COLO668 (cell line): ENCODE data around the gene NINL.

Experiments used
- DNase-seq: peaks from one replicate; lab custom pipeline; 2025; ENCODE audit not compliant: unreplicated experiment; lab: John Stamatoyannopoulos, UW

The NINL gene

DNA sequence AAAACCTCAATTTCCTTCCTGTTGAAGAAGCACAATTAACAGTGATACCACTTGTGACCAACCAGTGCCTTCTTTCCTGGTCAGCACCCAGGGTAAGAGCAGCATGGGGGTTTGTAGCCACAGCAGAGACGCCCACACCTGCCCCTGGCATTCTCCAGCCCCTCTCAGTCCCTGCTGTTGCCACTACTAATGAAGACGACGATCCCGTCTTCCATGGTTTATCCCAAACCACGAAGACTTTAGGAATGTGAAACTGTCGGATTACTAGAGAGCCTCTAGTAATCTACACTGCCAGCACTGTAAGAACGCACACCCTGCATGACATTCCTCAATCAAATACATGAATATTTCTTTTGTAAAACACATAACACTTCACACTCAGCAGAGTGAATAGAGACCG, 117.9 kb downstream of the NINL start:
- no peak for DNase-seq

DNA sequence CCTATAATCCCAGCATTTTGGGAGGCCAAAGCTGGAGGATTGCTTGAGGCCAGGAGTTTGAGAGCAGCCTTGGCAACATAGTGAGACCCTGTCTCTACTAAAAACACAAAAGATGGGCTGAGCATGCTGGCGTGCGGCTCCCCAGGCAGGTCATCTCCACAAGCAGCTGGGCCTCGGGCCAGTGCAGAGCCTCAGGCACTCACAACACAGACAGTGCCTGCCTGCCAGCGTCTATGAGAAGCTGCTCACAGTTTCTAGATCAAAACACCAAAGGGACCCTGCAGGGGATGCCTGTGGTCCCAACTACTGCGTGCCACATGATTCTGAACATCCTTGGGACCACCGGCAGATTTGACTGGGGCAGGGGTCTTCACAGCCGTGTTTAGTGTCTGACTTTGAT, 118.5 kb downstream of the NINL start:
- no peak for DNase-seq

DNA sequence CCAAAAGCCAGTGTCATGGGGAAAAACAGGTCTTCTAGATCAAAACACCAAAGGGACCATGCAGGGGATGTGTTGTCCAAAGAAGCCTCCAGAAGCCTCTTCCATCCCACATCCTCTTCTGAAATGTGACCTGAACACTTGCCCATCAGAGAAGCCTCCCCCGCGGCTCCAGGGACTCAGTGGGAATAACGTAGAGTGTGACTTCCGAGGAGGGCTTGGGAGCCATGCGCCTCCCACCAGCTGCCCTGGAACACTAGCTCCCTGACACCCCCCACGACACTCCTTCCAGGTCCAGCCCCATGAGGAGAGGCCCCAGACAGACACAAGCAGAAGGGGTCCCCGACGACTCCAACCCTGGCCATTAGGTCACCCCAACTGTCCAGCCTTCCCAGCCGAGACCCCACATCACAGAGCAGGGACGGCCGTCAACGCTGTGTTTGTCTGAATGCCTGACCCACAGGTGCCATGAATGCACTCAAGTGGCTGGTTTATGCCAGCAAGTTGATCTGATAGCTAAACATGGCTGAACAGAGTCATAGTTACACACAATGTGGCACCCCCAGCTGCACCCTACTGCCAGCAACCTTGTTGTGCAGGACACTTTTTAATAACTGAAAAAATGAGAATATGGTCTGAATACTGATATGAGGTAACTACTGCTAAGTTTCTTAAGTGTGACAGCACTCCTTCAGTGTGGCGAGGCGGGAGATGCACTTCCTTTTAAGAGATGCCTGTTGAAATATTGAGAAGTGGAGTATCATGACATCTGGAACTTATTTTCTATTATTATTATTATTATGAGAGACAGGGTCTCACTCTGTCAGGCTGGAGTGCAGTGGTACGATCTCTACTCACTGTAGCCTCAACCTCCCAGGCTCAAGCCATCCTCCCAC, 119.8 kb downstream of the NINL start:
- no peak for DNase-seq

DNA sequence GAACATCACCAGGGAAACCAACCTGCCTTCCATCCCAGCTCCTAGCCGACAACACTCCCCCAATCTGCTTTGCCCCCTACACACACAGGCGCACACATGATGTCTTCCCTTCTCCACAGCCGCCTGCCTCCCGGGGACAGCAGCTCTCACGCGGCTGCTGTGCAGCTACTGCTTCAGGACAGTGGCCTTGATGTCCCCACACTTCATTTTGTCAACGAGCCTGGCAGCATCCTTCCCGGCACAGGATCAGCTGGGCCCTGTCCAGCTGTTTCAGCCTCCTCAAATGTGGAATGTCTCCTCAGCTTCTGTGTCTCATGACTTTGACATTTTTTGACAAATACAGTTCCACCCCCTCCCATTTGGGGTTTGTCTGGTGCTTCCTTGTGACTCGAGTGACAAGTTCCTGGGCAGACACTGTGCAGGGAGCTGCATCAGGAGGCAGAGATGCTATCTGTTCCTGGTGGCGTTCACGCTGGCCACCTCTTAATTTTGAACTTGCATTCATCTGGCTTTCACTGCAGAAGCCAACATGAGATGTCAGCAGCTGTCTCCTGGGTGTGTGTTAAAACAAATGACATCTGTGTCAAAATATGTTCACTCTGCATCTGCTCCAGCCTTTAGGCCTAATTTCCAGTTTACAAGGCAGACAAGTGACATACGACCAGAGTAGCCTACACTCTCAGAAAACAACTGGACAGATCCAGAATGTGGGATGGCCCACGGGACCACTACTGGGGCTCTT, 120.7 kb downstream of the NINL start:
- DNase-seq, result no peak

DNA sequence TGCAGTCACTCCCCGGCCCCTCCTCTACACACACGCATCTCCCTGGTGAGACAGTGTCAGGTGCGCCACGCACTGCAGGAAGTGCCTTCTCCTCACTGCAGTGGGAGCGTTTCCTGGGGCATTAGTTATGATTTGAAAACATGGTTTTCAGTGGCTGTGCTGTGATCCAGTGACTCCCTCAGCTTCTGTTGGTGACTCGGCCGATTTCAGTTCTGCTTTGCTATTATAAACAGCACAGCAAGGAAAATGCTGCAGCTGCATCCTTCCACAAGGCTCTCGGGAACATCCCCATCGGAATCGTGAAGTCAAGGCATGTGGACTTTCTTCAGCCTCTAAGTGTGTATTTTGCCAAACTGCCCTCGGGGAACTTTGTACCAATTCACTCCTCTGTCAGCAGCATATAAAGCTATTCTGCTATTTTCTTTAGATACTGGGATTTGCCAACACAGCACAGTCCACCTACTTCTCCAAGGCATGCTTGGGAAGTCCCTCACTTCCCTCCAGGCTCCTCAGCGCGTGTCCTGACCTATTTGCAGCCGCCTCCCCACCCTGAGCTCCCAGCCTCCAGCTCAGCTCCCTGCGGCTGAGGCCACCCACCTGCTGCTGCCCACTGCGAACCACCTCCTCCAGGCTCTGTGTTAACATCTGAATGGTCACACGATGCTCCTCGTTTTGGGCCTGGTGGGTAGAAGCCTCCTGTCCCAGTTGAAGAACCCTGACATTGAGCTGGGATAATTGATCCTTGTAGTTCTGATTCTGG, 123.4 kb downstream of the NINL start:
- no peak for DNase-seq

DNA sequence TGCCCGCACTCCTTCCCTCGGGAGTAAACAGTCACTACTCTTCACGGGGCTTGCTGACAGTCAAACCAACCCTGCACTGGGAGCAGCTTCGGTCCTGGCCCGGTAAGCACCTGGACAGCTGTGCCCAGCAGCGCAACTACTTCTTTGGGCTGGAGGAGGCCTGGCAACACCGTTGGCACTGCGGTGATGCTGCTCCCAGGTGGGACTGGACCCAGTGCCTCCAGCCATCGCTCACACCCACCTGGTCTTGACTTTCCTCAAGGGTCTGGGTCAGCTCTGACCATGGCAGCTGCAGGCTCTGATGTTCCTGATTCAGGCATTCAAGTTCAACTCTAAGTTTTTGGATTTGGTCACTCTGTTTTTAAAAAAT, 124.1 kb downstream of the NINL start:
- DNase-seq, result no peak

DNA sequence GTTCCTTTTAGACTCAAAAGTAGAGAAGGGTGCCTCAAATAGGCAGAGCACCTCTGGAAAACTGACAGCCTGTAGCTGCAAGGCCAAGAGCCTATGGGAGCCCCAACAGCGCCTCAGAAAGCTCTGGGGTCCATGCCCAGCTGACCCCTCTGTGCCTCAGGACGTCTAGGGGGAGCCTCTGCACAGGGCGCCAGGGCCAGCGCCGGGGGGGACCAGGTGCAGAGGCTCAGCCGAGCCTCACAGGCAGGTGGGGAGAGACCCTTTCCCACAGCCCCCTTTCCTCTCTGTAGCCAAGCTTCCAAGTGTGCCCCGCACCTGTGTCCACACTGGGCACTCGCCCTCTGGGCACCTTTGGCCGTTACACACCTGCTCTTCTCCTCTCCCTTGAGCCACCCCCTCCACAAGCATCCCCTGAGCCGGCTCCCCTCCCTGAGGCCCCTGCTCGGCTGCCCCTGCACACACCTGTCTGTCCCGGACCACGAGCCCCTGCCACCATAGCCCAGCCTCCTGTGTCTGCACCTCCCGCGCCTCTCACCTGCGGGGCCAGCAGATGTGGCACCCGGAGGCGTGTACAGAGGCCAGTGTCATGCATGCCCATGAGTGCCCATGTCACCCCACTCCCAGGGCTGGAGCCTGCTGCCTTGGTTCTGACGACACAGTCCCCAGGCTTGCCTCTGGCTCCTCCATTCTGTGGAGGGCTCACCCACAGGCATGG, 124.6 kb downstream of the NINL start:
- no peak for DNase-seq

DNA sequence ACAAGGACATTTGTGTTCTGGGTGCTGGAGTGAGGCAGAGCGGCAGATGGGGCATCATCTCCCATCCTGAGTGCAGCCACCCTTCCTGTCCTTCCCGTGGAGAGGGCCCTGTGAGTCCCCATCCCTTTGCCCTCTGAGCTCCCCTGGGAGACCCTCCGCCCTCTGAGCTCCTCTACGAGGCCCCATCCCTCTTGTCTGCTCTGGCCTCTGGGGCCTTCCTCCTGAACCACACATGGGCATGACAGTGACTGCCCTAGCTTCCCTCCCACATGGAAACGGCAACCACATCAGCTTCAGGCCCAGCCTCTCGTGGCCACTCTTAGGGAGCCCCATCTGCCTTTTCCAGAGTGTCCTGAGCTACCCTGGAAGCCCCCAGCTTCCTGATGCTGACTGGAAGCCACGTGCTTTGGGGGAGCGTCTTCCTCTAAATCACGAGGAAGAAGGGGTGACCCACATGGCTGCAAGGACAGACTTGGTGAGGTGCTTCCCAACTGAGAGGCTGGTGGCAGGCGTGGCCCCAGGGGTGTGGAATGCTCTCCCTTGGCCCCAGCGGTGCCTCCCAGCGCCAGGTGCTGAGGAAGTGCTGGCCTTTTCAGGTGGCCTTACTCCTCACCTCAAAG, 125.3 kb downstream of the NINL start:
- DNase-seq, result no peak

DNA sequence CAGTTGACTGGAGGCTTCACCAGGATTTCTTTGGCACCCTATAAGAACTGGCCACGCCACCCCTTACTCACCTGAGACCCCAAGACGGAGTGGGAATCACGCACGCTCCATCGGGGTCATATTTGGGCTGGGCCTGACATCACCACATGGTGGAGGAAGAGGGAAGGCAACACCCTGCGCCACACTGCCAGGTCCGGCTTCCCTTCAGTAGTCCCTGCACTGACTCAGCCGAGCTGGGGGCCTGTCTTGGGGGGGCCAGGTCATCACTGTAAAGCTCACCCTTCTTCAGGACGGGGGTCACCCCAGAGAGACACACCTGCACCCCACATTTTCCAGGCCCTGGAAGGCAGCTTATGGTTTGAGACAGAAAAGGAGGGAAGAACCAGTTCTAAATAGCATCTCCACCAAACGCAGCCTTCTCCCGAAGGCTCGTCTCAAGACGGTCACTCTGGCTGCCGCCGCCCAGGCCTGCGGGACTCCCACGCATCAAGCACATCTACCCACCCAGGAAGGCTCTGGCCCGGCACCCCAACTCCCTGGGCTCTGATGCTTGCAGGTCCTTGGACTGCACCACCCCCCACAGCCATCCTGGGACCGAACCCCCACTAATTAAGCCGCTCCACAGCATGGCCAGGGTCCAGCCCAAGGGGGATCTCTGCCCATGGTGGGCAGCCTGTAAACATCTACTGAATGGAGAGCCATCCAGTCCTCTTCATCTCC, 126.1 kb downstream of the NINL start:
- DNase-seq, result no peak

DNA sequence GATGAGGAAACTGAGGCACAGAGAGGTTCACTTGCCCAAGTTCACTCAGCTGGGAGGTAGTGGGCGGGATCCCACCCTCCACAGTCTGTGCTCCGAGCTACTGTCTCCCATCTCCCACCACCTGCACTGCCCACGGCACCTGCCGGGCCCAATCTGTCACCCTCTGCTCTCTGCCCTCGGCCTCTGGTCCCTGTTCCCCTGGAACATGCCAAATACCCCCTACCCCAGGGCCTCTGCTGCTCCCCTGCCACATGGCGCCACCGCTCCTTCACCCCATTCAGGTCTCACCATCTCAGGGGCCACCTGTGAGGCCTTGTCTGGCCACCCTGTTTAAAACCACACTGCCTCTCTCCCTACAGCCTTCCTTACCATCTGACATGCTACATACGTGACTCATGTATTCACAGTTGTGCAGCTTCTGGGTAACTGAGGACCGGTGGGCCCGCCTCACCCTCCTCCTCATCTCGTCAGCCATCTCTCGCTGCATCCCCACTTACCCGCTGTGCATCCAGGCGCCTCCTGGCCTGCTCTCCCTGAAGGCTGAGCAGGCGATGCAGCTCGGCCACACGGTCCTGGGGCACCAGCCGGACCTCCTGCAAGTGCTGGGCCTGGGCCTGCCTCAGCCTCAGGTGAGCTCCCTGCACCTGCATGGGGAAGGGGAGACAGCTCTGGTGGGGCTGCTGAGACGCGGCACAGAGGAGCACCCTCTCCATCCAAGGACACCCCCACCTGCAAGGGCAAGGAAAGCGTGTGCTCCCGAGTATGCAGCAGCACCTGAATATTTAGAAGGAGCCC, 127.2 kb downstream of the NINL start:
- no peak for DNase-seq

DNA sequence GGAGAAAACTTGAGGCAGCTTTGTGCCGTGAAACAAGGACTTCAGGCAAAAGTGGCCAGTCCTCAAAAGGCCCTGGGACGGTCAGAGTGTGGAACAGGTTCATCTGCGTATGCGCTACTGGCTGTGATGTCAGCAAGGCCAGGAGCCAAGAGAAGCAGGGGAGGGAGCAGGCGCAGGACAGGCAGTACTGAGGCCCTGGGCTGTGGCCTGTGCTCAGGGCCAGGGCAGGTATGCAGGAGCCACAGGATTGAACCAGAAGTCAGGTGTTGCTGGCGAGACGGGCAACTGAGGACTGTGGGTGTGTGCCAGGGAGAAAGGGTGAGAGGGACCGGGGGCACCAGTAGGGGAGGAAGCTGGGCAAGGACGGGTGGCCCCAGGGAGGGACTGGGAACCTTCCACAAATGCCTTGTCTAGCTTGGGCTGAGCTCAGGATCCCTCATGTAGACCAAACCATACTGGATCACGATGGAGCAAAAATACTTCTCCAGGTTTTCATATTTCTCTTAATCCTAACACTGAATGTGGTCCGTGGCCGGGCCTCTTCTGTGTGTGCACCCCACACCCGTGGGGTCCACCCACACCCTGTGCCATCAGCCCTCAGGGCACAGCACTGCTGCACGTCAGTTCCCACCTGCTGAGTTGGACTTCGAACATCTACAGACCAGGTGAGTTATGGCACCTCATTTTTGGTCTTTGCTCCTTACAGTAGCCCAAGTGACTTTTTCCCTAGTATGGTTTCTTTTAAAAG, 131.0 kb downstream of the NINL start:
- DNase-seq, result no peak

DNA sequence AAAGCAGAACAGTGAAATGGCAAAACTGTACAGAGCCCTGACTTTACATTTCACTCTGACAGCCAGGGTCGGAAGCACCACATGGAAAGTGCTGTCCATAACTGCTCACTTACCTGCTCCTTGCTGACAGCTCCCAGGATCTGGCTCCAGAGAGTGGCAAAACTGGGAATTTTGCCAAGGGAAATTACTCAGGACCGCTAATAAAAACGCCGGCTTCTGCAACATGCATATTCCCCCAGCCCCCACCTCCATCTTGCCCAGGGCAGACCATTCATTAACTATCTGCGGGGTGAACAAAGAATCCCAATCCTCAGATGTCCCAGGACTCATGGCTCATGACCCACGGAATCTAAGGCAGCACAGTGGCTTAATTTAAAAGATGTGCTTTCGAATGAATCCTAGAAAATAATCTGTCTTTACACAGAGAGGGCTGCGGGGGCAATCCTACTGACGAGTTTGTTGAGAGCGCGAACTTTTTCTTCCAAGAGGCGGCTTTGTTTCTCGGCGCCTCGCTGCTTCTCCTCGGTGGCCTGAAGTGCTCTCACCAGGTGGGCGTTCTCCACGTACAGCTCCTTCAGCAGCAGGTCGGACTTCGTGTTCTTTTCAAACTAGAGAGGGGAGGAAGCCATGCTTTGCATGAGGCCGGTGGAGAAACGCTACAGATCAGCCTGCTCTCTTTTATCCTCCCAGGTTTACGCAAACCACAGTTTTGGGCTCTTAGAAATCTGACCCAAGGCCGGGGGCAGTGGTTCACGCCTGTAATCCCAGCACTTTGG, 132.1 kb downstream of the NINL start:
- peak; percentile 22 for DNase-seq

DNA sequence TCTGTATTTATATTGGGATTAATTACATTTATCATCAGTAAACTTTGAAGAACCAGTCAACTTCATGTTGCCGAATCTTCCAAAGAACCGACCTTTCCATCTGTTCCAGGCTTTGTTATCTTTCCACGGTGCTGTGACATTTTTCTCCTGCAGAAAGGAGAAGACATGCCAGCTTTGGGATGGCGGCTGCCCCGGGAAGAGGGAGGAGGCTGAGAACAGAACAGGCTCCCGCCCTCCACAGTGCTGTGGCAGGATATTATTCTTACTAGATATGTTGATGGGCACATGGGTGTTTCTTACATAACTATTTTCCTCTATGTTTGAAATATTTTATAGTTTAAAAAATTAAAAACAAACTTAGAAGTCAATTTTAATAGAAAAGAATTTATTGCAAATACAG, 133.0 kb downstream of the NINL start:
- DNase-seq, result no peak

DNA sequence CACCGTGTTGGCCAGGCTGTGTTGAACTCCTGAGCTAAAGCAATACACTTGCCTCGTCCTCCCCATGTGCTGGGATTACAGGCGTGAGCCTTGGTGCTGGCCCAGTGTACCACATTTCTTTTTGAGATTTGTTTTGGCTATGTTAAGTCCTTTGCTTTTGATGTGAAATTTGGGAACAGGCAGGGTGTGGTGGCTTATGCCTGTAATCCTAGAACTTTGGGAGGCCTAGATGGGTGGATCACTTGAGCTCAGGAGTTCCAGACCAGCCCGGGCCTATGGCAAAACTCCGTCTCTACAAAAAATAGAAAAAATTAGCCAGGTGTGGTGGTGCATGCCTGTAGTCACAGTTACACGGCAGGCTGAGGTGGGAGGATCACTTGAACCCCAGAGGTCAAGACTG, 137.7 kb downstream of the NINL start:
- no peak for DNase-seq

DNA sequence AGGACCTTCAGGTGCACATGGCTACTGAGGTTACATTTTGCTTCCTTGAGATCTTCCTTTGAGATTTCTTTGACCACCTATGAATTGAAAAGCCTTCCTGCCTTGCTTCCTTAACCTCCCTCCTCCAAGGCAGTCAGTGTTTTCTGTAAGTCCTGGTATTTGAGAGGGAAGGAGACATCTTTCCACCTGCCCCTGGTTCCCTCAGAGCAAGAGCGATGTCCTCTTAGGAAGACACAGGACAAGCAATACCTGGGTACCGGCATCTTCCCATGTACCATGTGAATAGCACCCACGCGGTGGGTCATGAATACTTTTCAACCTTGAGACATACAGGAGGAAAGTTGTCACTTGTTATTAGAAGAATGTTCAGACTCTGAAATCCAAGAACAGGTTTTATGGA, 140.8 kb downstream of the NINL start:
- no peak for DNase-seq

DNA sequence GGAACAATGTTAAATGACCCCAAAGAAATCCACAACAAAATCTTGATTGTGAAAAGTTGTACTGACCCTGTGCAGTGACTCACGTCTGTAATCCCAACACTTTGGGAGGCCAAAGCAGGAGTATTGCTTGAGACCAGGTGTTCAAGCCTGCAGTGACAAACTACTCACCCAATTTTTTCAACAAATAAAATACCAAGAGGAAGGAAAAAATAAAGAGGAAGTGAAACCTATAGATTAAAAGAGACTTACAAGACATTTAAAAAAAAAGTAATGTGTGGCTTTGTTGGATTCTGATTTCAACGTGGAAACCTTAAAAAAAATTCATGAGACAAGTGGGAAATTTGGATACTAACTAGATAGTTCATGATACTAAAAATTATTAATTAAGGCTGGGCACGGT, 146.0 kb downstream of the NINL start:
- DNase-seq, result no peak

DNA sequence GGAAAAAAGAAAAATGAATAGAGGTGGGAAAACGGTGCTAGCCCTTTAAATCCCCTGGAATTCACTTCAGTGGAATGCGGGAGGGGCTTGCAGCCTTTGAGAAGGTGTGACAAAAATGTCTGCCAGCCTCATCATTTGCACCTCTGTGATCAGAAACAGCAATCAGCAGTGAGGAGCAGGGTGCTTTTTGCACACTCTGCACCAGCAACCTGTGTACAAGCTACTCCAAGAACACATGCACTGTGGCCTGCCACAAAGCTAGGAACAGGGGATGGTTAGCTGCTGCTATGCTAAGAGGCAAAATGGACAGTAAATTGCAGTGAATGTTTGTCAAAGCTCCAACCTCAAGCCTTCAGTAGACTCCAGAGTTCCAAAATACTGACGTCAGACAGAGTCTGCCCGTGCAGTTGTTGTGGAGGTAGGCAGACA, 148.2 kb downstream of the NINL start:
- DNase-seq, result no peak

DNA sequence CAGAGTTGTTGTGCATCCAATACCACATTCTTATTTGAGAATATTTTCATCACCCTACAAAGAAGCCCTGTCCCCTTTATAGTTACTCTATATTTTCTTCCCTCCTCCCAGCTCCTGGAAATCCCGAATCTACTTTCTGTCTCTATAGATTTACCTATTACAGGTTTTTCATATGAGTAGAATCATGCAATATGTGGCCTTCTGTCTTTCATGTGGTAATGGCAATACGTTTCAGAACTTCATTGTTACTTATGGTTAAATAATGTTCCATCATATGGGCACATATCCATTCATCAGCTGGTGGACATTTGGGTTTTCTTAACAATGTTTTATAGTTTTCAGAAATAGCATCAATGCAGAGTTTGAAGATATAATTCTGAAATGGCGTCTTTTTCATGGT, 160.8 kb downstream of the NINL start:
- no peak for DNase-seq
